SK-N-SH (cell line): ENCODE data around the gene MROH2B. TPM values are rescaled to one million over a fixed set of nuclear protein-coding genes. Genes with fewer than 3 reads are reported as not detected.

ENCODE experiments used
- CTCF ChIA-PET: fragments of 300-600, 350-600 bp; formaldehyde crosslinking; extraction: SDS; loops from one replicate; lab custom pipeline; 2021; lab: Yijun Ruan, JAX
- POLR2A ChIA-PET: fragments of 350-600 bp; sonication (Branson Sonifier 250); formaldehyde crosslinking; extraction: SDS; loops from one replicate; lab custom pipeline; 2020; ENCODE audit warnings: antibody characterized with exemption, inconsistent platforms; lab: Yijun Ruan, JAX
- DNase-seq: peaks from one replicate; pipeline ENCODE4 v3.0.0; 2012
- H2AFZ ChIP-seq: fragments of 200-600 bp; sonication (generic); 2 replicates; pipeline ENCODE4 v1.8.1; 2016; ENCODE audit warnings: antibody characterized with exemption, mild to moderate bottlenecking, low read depth
- H3F3A ChIP-seq: fragments of 200-600 bp; sonication (generic); replicated peaks from 2 replicates; pipeline ENCODE3; 2016; ENCODE audit warnings: antibody characterized with exemption, mild to moderate bottlenecking; ENCODE audit not compliant: insufficient read depth
- H3K27ac ChIP-seq, 2 experiments: fragments of 200-500 bp in 1 of 2; fragments of 200-600 bp in 1 of 2; sonication (Bioruptor generic) in 1 of 2; sonication (generic), shearing (Covaris generic) in 1 of 2; 2 replicates each; pipeline versions ENCODE4 v1.5.1 to v1.6.1; 2014 to 2016; ENCODE audit warnings: low read depth in 2 of 2, inconsistent platforms in 1 of 2, low read length in 1 of 2, mild to moderate bottlenecking in 1 of 2, mixed read lengths in 1 of 2
- H3K27me3 ChIP-seq: fragments of 200-600 bp; sonication (generic), shearing (Covaris generic); 2 replicates; pipeline ENCODE4 v1.6.1; 2016; ENCODE audit warnings: mixed run types; ENCODE audit not compliant: insufficient read depth
- H3K36me3 ChIP-seq, 2 experiments: fragments of 200-500 bp in 1 of 2; fragments of 200-600 bp in 1 of 2; sonication (Bioruptor generic) in 1 of 2; sonication (generic) in 1 of 2; replicated peaks in 1 of 2; 2 replicates each; pipeline versions ENCODE3 to v1.5.1; 2014 to 2016; ENCODE audit warnings: low read length in 1 of 2, mild to moderate bottlenecking in 1 of 2; ENCODE audit not compliant: insufficient read depth in 2 of 2, control insufficient read depth in 1 of 2
- H3K4me1 ChIP-seq, 2 experiments: fragments of 200-500 bp in 1 of 2; fragments of 200-600 bp in 1 of 2; sonication (Bioruptor generic) in 1 of 2; sonication (generic), shearing (Covaris generic) in 1 of 2; 2 replicates each; pipeline versions ENCODE4 v1.5.1 to v1.6.1; 2014 to 2016; ENCODE audit warnings: low read depth in 1 of 2, low read length in 1 of 2, mixed run types in 1 of 2; ENCODE audit not compliant: insufficient read depth in 2 of 2, control insufficient read depth in 1 of 2
- H3K4me2 ChIP-seq: fragments of 200-600 bp; sonication (generic), shearing (Covaris generic); 2 replicates; pipeline ENCODE4 v1.6.1; 2017; ENCODE audit warnings: mixed run types
- H3K4me3 ChIP-seq, 2 experiments: fragments of 200-500 bp in 1 of 2; fragments of 200-600 bp in 1 of 2; sonication (Bioruptor generic) in 1 of 2; sonication (generic), shearing (Covaris generic) in 1 of 2; 2 replicates each; pipeline versions ENCODE4 v1.5.1 to v1.8.1; 2014 to 2016; ENCODE audit warnings: low read depth in 2 of 2, inconsistent platforms in 1 of 2, low read length in 1 of 2, mild to moderate bottlenecking in 1 of 2, mixed read lengths in 1 of 2, moderate library complexity in 1 of 2
- H3K79me2 ChIP-seq: fragments of 200-600 bp; sonication (generic); 2 replicates; pipeline ENCODE4 v1.8.1; 2017; ENCODE audit warnings: mild to moderate bottlenecking; ENCODE audit not compliant: insufficient read depth
- H3K9ac ChIP-seq: fragments of 200-600 bp; sonication (generic); 2 replicates; pipeline ENCODE4 v1.6.1; 2017; ENCODE audit warnings: mixed run types
- H3K9me2 ChIP-seq: fragments of 200-600 bp; sonication (generic); 2 replicates; pipeline ENCODE4 v1.6.1; 2017; ENCODE audit warnings: mixed run types
- H3K9me3 ChIP-seq: fragments of 200-600 bp; sonication (generic); 2 replicates; pipeline ENCODE4 v1.6.1; 2017; ENCODE audit warnings: mixed run types, mild to moderate bottlenecking, moderate library complexity
- H4K20me1 ChIP-seq: fragments of 200-600 bp; sonication (generic); 2 replicates; pipeline ENCODE4 v1.6.1; 2017; ENCODE audit warnings: mild to moderate bottlenecking, mixed run types; ENCODE audit not compliant: insufficient read depth
- CHD2 ChIP-seq: fragments of 150-350 bp; IDR thresholded peaks from 2 replicates; pipeline ENCODE4 v1.6.1; 2018; ENCODE audit warnings: low read length; ENCODE audit not compliant: partially characterized antibody
- ELF1 ChIP-seq: IDR thresholded peaks from 2 replicates; pipeline ENCODE4 v1.4.0; 2012
- EP300 ChIP-seq, 2 experiments: IDR thresholded peaks; 2 replicates each; pipeline versions ENCODE4 v1.4.0 to v1.6.1; 2012; ENCODE audit warnings: borderline replicate concordance in 1 of 2, low read depth in 1 of 2, low read length in 1 of 2
- GABPA ChIP-seq: IDR thresholded peaks from 2 replicates; pipeline ENCODE4 v1.4.0; 2012; ENCODE audit warnings: low read depth, mild to moderate bottlenecking
- JUND ChIP-seq: IDR thresholded peaks from 2 replicates; pipeline ENCODE4 v1.4.0; 2012
- NFIC ChIP-seq: IDR thresholded peaks from 2 replicates; pipeline ENCODE4 v1.4.0; 2012; ENCODE audit warnings: borderline replicate concordance
- RAD21 ChIP-seq: IDR thresholded peaks from 2 replicates; pipeline ENCODE4 v1.6.1; 2012; ENCODE audit warnings: mild to moderate bottlenecking, low read length
- RCOR1 ChIP-seq: fragments of 150-350 bp; IDR thresholded peaks from 2 replicates; pipeline ENCODE4 v1.6.1; 2017; ENCODE audit warnings: antibody characterized with exemption, low read length
- SIN3A ChIP-seq: IDR thresholded peaks from 2 replicates; pipeline ENCODE4 v1.6.1; 2012; ENCODE audit warnings: low read depth, mild to moderate bottlenecking, low read length, moderate library complexity, borderline replicate concordance
- SMC3 ChIP-seq: IDR thresholded peaks from 2 replicates; pipeline ENCODE4 v1.6.1; 2012; ENCODE audit warnings: low read depth, low read length, improper control_type of control experiment
- TAF1 ChIP-seq: IDR thresholded peaks from 2 replicates; pipeline ENCODE4 v1.6.1; 2012; ENCODE audit warnings: low read depth, mild to moderate bottlenecking, low read length, moderate library complexity, borderline replicate concordance
- TCF12 ChIP-seq: IDR thresholded peaks from 2 replicates; pipeline ENCODE4 v1.4.0; 2012
- TEAD4 ChIP-seq: IDR thresholded peaks from 2 replicates; pipeline ENCODE4 v1.4.0; 2012; ENCODE audit warnings: mild to moderate bottlenecking, borderline replicate concordance; ENCODE audit not compliant: insufficient read depth
- YY1 ChIP-seq: IDR thresholded peaks from 2 replicates; pipeline ENCODE4 v1.4.0; 2012; ENCODE audit warnings: low read depth, mild to moderate bottlenecking
- WGBS: methylation state at CpG from one replicate; pipeline ENCODE4 v1.1.6; 2017; ENCODE audit warnings: low lambda C conversion rate; 5-methylcytosine and 5-hydroxymethylcytosine counted together
- polyA plus RNA-seq, 3 experiments: library from polyadenylated mRNA; depleted of rRNA; stranded (reverse); fragments of >200 nt; gene quantifications; 2 replicates each; pipeline ENCODE4 v1.2.3, GENCODE V29; 2012
- TF ChIP-seq, protein P1 (sequence below): IDR thresholded peaks from 2 replicates; pipeline ENCODE4; 2012
- TF ChIP-seq, protein P2 (sequence below): fragments of 150-350 bp; IDR thresholded peaks from 2 replicates; pipeline ENCODE4 v1.6.1; 2017; ENCODE audit warnings: antibody characterized with exemption, low read length, low read depth, borderline replicate concordance
- TF ChIP-seq, protein P3 (sequence below): IDR thresholded peaks from 2 replicates; pipeline ENCODE4 v1.4.0; 2012; ENCODE audit warnings: low read depth, borderline replicate concordance
- TF ChIP-seq, protein P4 (sequence below): IDR thresholded peaks from 2 replicates; pipeline ENCODE4 v1.4.0; 2012; ENCODE audit warnings: low read depth

Gene MROH2B
- polyA plus RNA-seq, 1 of the 3 experiments (the other 2 are of a cell fraction), result not detected

DNA sequence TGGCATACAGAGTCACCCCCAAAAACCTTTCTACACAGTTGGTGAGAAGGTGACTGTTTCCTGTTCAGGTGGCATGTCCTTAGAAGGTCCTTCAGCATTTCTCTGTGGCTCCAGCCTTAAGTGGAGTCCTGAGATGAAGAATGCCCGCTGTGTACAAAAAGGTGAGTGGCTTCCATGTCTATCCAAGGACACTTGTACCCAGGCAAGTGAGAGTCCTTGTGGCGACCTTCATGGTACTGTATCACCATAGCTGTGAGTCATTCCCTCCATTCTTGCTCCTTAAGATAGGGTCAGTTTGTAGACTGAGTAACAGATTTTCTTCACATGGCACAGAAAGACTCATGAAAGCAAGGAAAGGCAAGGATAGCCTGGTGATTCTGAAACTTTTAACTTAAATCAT lies 98.7 kb downstream of the MROH2B start (continued):
- TF ChIP-seq, protein P1, sequence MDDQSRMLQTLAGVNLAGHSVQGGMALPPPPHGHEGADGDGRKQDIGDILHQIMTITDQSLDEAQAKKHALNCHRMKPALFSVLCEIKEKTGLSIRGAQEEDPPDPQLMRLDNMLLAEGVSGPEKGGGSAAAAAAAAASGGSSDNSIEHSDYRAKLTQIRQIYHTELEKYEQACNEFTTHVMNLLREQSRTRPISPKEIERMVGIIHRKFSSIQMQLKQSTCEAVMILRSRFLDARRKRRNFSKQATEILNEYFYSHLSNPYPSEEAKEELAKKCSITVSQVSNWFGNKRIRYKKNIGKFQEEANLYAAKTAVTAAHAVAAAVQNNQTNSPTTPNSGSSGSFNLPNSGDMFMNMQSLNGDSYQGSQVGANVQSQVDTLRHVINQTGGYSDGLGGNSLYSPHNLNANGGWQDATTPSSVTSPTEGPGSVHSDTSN, result no peak
- TF ChIP-seq CHD2, result no peak

DNA sequence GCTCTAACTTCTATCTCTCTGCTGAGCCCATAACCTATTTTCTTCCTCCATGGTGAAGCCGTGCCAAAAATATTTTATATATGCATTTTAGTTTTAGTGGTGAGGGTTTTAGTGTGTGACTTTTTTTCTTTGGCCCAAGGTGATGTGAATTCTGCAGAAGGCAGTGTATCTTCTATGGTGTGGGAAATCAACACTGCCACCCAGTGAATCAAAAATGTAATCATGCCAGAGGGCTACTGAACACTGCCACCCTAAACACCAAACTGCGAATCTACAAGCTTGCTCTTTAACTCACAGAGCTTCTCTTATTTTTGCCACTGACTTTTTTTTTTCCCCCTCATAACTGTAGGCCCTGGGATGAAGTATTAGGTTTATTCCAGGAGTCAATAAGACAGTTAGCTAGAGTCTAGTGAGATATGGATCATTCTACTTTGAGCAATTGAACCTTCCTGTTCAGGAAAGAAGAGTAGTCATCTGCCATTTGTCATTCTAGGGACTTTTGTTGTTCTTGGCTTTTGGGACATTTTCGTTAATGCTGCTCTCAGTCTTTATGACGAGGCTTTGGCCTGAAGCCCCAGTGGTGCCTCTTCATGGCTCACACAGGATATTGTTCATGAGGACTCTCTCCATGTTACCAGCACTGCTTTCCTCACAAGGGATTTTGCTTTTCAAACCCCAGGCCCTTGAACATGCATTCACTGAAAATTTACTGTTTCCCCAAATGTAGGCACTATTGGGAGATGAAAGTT lies 108.8 kb downstream of the MROH2B start:
- TF ChIP-seq RAD21 (peak; percentile 54), SMC3 (peak; percentile 16; the same call in 1 of the 2 replicates), SIN3A (no peak)
- Histone ChIP-seq H3K27me3 (no peaks in the 10 kb centered on the region), H4K20me1 (no peaks in the 10 kb centered on the region), H3K79me2 (no peaks in the 10 kb centered on the region), H3K4me3 (no peak overlapping the region), H3K4me2 (no peak overlapping the region), H3K9me2 (no peaks in the 10 kb centered on the region), H3K9me3 (no peaks in the 10 kb centered on the region), H3K4me1 (no peaks in the 10 kb centered on the region), H3F3A (no peaks in the 10 kb centered on the region), H2AFZ (no peak overlapping the region), H3K36me3 (peaks cover 0 to 13% of the 10 kb centered on the region in 2 experiments), H3K9ac (no peak overlapping the region), H3K27ac (no peak overlapping the region)
- ChIA-PET POLR2A (no interaction called here), CTCF (interaction anchor here (1.6 kb wide), 1 partner anchor 58 kb away, joined by 7 read pairs; no protein-coding TSS in a partner anchor)
- 42% methylated on average over 4 of the region's 4 CpGs for WGBS
- DNase-seq, result no peak

DNA sequence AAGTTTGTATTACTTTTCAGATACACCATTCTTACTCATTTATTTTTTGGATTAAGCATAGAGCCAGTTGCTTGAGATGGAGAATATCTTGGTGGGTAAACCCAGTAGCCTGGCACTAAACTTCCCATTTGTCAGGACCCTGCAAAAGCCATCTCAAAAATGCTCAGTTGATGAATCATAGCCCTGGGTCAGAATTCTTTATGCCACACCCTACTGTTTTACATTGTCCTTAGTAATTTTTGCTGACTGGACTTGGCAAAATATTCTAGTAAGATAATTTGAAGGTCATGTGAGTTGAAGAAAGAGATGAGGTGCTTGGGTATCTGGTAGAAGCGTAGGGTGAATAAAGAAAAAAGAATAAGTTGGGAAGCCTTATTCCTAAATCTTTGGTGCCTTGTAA lies 111.1 kb downstream of the MROH2B start:
- no peaks in the 10 kb centered on the region for H3K79me2 ChIP-seq
- no peak overlapping the region for H3K9ac ChIP-seq
- DNase-seq, result no peak
- H4K20me1 ChIP-seq, result no peaks in the 10 kb centered on the region
- no peaks in the 10 kb centered on the region for H3K4me1 ChIP-seq
- H3K4me3 ChIP-seq, result no peak overlapping the region
- peaks cover 0 to 16% of the 10 kb centered on the region in 2 experiments for H3K36me3 ChIP-seq
- no peaks in the 10 kb centered on the region for H3K9me3 ChIP-seq
- no peak overlapping the region for H2AFZ ChIP-seq
- H3K9me2 ChIP-seq, result no peaks in the 10 kb centered on the region
- H3K27me3 ChIP-seq, result no peaks in the 10 kb centered on the region
- no peaks in the 10 kb centered on the region for H3F3A ChIP-seq
- H3K4me2 ChIP-seq, result no peak overlapping the region
- CTCF ChIA-PET, result interaction anchor here (1.0 to 1.9 kb wide), 3 partner anchors 10 to 55 kb away, joined by 3 to 5 read pairs (median 3); no protein-coding TSS in a partner anchor
- TF ChIP-seq, protein P2, sequence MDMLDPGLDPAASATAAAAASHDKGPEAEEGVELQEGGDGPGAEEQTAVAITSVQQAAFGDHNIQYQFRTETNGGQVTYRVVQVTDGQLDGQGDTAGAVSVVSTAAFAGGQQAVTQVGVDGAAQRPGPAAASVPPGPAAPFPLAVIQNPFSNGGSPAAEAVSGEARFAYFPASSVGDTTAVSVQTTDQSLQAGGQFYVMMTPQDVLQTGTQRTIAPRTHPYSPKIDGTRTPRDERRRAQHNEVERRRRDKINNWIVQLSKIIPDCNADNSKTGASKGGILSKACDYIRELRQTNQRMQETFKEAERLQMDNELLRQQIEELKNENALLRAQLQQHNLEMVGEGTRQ, result no peak
- TF ChIP-seq YY1 (no peak), JUND (no peak), GABPA (no peak), ELF1 (no peak), TAF1 (no peak), RAD21 (no peak), TCF12 (no peak), NFIC (no peak), TEAD4 (no peak), CHD2 (no peak), EP300 (IDR thresholded peaks at IDR 0.05; ENCODE audit: borderline replicate concordance in 1 of 2, low read depth in 1 of 2, low read length in 1 of 2) (no peak), SMC3 (no peak), RCOR1 (no peak)
- TF ChIP-seq, protein P3, sequence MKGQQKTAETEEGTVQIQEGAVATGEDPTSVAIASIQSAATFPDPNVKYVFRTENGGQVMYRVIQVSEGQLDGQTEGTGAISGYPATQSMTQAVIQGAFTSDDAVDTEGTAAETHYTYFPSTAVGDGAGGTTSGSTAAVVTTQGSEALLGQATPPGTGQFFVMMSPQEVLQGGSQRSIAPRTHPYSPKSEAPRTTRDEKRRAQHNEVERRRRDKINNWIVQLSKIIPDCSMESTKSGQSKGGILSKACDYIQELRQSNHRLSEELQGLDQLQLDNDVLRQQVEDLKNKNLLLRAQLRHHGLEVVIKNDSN, result no peak
- TF ChIP-seq, protein P4, sequence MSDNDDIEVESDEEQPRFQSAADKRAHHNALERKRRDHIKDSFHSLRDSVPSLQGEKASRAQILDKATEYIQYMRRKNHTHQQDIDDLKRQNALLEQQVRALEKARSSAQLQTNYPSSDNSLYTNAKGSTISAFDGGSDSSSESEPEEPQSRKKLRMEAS, result no peak
- 50% methylated on average over 1 of the region's 1 CpG for WGBS
- no peak overlapping the region for H3K27ac ChIP-seq
- POLR2A ChIA-PET, result no interaction called here
